ENCODE measurements around the gene GPATCH8.

DNA sequence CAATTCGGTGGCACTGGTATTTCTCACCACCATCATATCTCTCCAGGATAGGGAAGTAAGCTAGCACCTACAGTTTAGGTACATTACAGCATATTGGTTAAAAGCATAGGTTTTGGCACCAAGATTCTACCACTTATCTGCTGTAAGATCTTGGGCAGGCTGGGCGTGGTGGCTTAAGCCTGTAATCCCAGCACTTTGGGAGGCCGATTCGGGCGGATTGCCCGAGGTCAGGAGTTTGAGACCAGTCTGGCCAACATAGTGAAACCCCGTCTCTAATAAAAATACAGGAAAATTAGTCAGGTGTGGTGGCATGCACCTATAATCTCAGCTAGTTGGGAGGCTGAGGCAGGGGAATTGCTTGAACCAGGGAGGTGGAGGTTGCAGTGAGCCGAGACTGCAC, 51.4 kb downstream of the GPATCH8 start:
- TF ChIP-seq, protein P1, sequence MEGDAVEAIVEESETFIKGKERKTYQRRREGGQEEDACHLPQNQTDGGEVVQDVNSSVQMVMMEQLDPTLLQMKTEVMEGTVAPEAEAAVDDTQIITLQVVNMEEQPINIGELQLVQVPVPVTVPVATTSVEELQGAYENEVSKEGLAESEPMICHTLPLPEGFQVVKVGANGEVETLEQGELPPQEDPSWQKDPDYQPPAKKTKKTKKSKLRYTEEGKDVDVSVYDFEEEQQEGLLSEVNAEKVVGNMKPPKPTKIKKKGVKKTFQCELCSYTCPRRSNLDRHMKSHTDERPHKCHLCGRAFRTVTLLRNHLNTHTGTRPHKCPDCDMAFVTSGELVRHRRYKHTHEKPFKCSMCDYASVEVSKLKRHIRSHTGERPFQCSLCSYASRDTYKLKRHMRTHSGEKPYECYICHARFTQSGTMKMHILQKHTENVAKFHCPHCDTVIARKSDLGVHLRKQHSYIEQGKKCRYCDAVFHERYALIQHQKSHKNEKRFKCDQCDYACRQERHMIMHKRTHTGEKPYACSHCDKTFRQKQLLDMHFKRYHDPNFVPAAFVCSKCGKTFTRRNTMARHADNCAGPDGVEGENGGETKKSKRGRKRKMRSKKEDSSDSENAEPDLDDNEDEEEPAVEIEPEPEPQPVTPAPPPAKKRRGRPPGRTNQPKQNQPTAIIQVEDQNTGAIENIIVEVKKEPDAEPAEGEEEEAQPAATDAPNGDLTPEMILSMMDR (IDR thresholded peaks at IDR 0.05): no peak
- TF ChIP-seq POLR2A (IDR thresholded peaks at IDR 0.05): no peak

All from body of pancreas (tissue), 4 donors.